Aorta (tissue), 5 donors: ENCODE results near the gene KRT25. TPM values are rescaled to one million over a fixed set of nuclear protein-coding genes. Genes with fewer than 3 reads are reported as not detected.
A peak's percentile ranks its signal among the peaks of the same experiment; 100 is the strongest.

Experiments
- ATAC-seq: fragments of 200-7000 bp; cut with Tn5 transposase; one replicate; pipeline ENCODE4 v1.9.1; 2022; ENCODE audit warnings: moderate library complexity; ENCODE audit not compliant: low FRiP score
- DNase-seq, 2 donors: peaks; one replicate each; pipeline ENCODE4 v3.0.0-alpha.2; 2020
- H3K27ac ChIP-seq, 2 donors: one replicate each; pipeline ENCODE4 v1.5.1; 2013; ENCODE audit warnings: low read length in 2 of 2, mild to moderate bottlenecking in 2 of 2, moderate library complexity in 2 of 2, control low read depth in 1 of 2, inconsistent platforms in 1 of 2, low read depth in 1 of 2
- H3K27me3 ChIP-seq, 2 donors: one replicate each; pipeline ENCODE4 v1.6.1; 2013; ENCODE audit warnings: control low read depth in 1 of 2, low read length in 1 of 2, mild to moderate bottlenecking in 1 of 2, moderate library complexity in 1 of 2; ENCODE audit not compliant: insufficient read depth in 2 of 2, control insufficient read depth in 1 of 2
- H3K36me3 ChIP-seq, 2 donors: one replicate each; pipeline ENCODE4 v1.6.1; 2013; ENCODE audit warnings: control low read depth in 1 of 2, low read length in 1 of 2, mild to moderate bottlenecking in 1 of 2; ENCODE audit not compliant: insufficient read depth in 2 of 2, control insufficient read depth in 1 of 2
- H3K4me1 ChIP-seq, 2 donors: one replicate each; pipeline ENCODE4 v1.6.1; 2013; ENCODE audit warnings: low read length in 2 of 2, control low read depth in 1 of 2, mild to moderate bottlenecking in 1 of 2, moderate library complexity in 1 of 2; ENCODE audit not compliant: insufficient read depth in 2 of 2, control insufficient read depth in 1 of 2
- H3K4me3 ChIP-seq, 2 donors: one replicate each; pipeline ENCODE4 v1.5.1; 2013; ENCODE audit warnings: low read length in 2 of 2, control low read depth in 1 of 2, mild to moderate bottlenecking in 1 of 2
- H3K9me3 ChIP-seq: one replicate; pipeline ENCODE4 v1.6.1; 2013; ENCODE audit warnings: mild to moderate bottlenecking, low read length; ENCODE audit not compliant: control insufficient read depth
- WGBS, 2 donors: extraction: QIAGEN DNeasy Blood & Tissue Kit; methylation state at CpG; one replicate each; pipeline ENCODE4 v1.1.7; 2013; 5-methylcytosine and 5-hydroxymethylcytosine counted together
- intact Hi-C, 2 donors: fragments of 100-400 bp; cut with DNase I; formaldehyde crosslinking; loops; one replicate each; pipeline versions ENCODE4 v1.14.2 to v1.15.0; 2022
- long read RNA-seq, 2 donors: library from polyadenylated mRNA; unstranded; transcript quantifications; one replicate each; pipeline ENCODE4 v2.0.0, GENCODE V29; 2020 to 2021
- polyA plus RNA-seq, 2 donors: library from polyadenylated mRNA; stranded (reverse); fragments of 200-250 nt; gene quantifications; one replicate each; pipeline ENCODE4 v1.2.3, GENCODE V29; 2013
- total RNA-seq, 2 donors: library from RNA; stranded (reverse); fragmentation: NEBNext Ultra II Directional; extraction: Animal tissue kit (Norgen Biotek cat#: 25700); gene quantifications; one replicate each; pipeline ENCODE4 v1.2.1, GENCODE V29; 2021
- donor health status: healthy with polysubstance abuse.
- donor health status: Bipolar disorder and iron deficiency.
- donor health status: DM: no; HTN: no; CAD: no.
- donor health status: DM: no; HTN: no; CAD: no.
- donor health status: DM: yes; HTN: yes; CAD: no.

KRT25 gene, protein sequence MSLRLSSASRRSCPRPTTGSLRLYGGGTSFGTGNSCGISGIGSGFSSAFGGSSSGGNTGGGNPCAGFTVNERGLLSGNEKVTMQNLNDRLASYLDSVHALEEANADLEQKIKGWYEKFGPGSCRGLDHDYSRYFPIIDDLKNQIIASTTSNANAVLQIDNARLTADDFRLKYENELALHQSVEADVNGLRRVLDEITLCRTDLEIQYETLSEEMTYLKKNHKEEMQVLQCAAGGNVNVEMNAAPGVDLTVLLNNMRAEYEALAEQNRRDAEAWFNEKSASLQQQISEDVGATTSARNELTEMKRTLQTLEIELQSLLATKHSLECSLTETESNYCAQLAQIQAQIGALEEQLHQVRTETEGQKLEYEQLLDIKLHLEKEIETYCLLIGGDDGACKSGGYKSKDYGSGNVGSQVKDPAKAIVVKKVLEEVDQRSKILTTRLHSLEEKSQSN
- not detected for total RNA-seq
- polyA plus RNA-seq: not detected
- long read RNA-seq, donor 1: 0 reads
- long read RNA-seq, donor 2: 0 reads

DNA sequence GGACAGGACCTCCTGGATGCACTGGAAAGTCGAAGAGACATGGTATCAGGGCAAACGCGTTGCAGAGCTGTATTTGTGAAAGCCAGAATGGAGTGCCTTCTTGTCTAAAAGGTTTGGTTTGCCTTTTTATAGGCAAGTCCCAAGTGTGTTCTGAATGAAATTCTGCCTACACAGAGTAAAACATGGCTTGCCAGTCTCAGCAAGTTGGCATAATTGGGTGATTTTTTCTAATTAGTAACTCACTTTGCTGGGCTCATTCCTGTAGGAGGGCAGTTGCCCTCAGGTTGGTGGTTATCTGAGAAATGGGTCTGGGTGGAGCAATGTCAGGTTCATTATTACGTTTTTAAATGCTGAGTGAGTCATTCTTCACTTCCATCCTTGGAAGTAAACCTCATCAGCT lies at the start of gene KRT25:
Gene KRT25, minus strand, starts transcription at position 101 of the 400 bp plus-strand sequence. Its CDS starts 60 bp downstream, at position 41.
- DNase-seq: no peak
- no peak within 1 kb of the TSS for H3K4me3 ChIP-seq
- no peaks in the 10 kb centered on the region for H3K36me3 ChIP-seq
- no peak within 1 kb of the TSS for H3K27ac ChIP-seq
- H3K27me3 ChIP-seq: no peaks in the 10 kb centered on the region
- WGBS, 2 donors: 72 to 74% methylated on average over 4 of the region's 4 CpGs
- intact Hi-C loops: no loop called here
- no peak for ATAC-seq
- no peaks in the 10 kb centered on the region for H3K4me1 ChIP-seq
- H3K9me3 ChIP-seq: no peaks in the 10 kb centered on the region

DNA sequence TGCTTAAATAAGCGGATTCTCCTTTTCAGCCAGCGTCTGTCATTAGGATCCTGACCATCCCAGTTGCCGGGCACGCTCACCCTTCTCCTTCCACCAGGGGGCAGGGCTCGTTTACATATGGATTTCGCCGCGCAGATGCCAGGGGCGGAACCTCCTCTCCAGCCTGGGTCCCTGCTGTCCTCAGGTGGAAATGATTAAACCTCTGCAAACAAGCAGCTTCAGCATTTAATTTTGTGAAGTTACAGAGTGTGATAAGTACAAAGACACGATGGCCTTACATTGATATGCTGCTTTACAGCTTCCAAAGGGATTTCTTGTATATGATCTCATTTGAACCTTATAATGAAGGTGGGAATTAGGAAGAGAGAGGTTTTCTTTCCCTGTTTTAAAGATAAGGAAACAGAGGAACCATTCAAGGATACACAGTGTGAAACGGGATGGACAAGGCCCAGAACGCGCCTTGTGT lies 48.5 kb upstream of the KRT25 start:
- no peak overlapping the region for H3K4me3 ChIP-seq
- no peak overlapping the region for H3K27ac ChIP-seq
- ATAC-seq (peak; percentile 74), DNase-seq (peak; percentile 75 to 90)
- no peaks in the 10 kb centered on the region for H3K27me3 ChIP-seq
- WGBS, 2 donors: 14 to 15% methylated on average over 13 of the region's 13 CpGs
- H3K9me3 ChIP-seq: peaks cover 2% of the 10 kb centered on the region
- intact Hi-C loops: loop anchor here (2.0 to 10.0 kb wide), 4 partner anchors 519 to 863 kb away; no protein-coding TSS in a partner anchor
- H3K4me1 ChIP-seq: no peaks in the 10 kb centered on the region
- H3K36me3 ChIP-seq: no peaks in the 10 kb centered on the region

DNA sequence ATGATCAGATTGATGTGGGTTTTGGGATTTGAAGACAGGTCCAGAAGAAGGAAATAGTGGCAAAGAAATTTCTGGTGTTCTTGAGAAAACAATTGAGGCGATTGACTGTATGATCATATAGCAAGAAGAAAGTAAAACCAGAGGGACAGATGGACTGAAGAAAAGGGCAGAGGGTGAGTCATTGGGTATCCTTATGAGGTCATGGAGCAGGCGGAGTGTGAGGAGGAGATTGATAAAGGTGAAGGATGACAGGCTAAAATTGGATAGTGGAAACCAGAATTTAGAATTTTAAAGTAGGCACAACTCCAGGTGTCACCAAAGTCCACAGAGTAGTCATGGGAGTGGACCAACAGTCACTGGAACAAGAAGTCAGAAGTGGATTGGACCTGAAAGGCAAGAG lies 46.0 kb upstream of the KRT25 start:
- Histone ChIP-seq H3K4me3 (no peak overlapping the region), H3K27ac (no peak overlapping the region), H3K27me3 (no peaks in the 10 kb centered on the region), H3K4me1 (no peaks in the 10 kb centered on the region), H3K36me3 (no peaks in the 10 kb centered on the region), H3K9me3 (peaks cover 2% of the 10 kb centered on the region)
- ATAC-seq: no peak
- DNase-seq: no peak
- intact Hi-C loops: loop anchor here (5.0 to 10.0 kb wide), 3 partner anchors 521 to 746 kb away; no protein-coding TSS in a partner anchor
- WGBS, 2 donors: 61 to 64% methylated on average over 2 of the region's 2 CpGs

DNA sequence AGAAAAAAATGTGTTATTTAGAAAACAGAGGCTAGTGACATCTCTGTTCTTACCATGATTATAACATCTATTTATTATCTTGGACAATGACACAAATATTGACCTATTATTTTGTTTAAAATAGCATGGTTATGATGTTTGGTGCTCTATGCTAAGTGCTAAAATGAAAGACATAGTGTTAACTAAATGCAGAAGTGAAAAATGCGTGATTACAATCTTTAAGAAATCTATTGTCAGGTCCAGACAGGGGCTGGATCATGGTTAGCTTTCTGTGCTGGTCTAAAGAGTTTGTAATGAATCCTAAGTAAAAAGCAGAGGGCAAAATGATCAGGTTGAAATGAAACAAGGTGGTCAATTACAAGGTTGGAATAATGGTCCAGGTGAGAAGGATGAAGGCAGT lies 45.2 kb upstream of the KRT25 start:
- Histone ChIP-seq H3K4me3 (no peak overlapping the region), H3K27me3 (no peaks in the 10 kb centered on the region), H3K9me3 (peaks cover 1% of the 10 kb centered on the region), H3K4me1 (no peaks in the 10 kb centered on the region), H3K27ac (no peak overlapping the region), H3K36me3 (no peaks in the 10 kb centered on the region)
- DNase-seq (no peak), ATAC-seq (no peak)
- intact Hi-C loops: loop anchor here (5.0 to 10.0 kb wide), 3 partner anchors 522 to 747 kb away; no protein-coding TSS in a partner anchor
- 76 to 80% methylated on average over 1 of the region's 1 CpG for WGBS, 2 donors

DNA sequence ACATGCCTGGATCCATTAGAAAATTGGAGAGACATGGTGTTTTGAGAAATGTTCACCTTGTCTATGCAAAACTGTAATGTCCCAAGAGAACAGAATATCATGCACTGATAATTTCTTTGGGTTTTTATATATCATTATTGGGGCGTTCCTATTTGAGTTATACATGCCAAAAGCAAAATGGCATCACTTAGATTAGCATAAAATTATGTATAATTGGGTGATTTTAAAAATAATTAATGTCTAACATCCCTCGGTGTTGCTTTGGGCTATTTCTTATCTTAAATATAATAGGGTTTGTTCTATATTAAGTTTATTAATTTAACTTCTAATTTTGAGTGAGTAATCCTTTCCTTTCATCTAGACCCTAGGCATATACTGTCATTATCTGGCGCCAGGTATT lies 44.7 kb upstream of the KRT25 start, which contains the start of gene KRT28:
Gene KRT28, minus strand, starts transcription at position 101 of the 400 bp plus-strand sequence. Its CDS starts 66 bp downstream, at position 35.
- Histone ChIP-seq H3K4me1 (no peaks in the 10 kb centered on the region), H3K27ac (no peak within 1 kb of the TSS), H3K36me3 (no peaks in the 10 kb centered on the region), H3K9me3 (no peaks in the 10 kb centered on the region), H3K4me3 (no peak within 1 kb of the TSS), H3K27me3 (no peaks in the 10 kb centered on the region)
- ATAC-seq (no peak), DNase-seq (no peak)
- WGBS, 2 donors: 69 to 71% methylated on average over 3 of the region's 3 CpGs
- intact Hi-C loops: loop anchor here (5.0 to 10.0 kb wide), 3 partner anchors 522 to 747 kb away; no protein-coding TSS in a partner anchor

DNA sequence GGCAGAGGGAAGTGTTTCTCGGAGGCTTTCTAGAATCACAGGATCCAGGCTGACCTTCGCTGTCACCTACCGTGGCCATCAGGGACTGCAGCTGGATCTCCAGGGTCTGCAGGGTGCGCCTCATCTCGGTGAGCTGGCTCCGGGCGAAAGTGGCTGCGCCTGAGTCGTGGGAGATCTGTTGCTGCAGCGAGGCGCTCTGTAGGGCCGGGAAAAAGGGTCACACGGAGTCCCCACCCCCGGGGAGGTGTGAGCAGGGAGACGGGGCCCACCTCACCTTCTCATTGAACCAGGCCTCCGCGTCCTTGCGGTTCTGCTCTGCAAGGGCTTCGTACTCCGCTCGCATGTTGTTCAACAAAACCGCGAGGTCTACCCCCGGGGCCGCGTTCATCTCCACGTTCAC lies 41.7 kb upstream of the KRT25 start:
- Histone ChIP-seq H3K4me3 (no peak overlapping the region), H3K4me1 (no peaks in the 10 kb centered on the region), H3K27me3 (no peaks in the 10 kb centered on the region), H3K27ac (no peak overlapping the region), H3K36me3 (no peaks in the 10 kb centered on the region), H3K9me3 (no peaks in the 10 kb centered on the region)
- DNase-seq: no peak
- WGBS, 2 donors: 71 to 72% methylated on average over 27 of the region's 27 CpGs
- ATAC-seq: no peak
- intact Hi-C loops: no loop called here

DNA sequence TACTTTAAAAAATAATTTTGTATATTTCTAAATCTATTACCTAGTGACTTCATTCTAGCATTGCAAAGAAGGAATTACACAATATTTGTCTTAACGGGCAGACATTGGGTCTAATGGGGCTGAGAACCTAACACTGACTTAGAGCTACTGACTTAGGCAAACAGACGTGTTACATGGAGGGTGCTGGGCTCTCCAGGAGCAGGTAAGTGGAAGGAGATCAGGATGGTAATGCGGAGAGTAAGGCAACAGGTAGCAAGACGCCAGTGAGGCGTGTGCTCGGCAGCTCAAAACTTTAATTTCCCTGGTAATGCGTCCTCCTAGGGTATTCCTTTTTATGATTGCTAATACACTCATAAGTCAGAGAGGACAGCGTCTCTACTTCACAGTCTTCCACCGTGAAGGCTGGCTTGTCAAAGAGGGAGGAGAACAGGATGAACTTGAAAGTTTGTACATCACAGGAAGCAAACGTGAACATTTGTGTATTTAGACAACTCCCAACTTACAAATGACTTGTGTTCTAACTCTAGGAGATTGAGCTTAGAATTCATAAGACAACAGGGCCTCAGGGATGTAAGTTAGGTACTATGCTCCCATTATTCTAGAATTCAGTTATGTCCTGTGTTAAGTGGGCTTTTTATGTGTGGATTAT lies 40.0 kb upstream of the KRT25 start:
- DNase-seq (no peak), ATAC-seq (no peak)
- H3K27ac ChIP-seq: no peak overlapping the region
- no peak overlapping the region for H3K4me3 ChIP-seq
- intact Hi-C loops: no loop called here
- no peaks in the 10 kb centered on the region for H3K9me3 ChIP-seq
- WGBS, 2 donors: 78 to 81% methylated on average over 10 of the region's 10 CpGs
- H3K36me3 ChIP-seq: no peaks in the 10 kb centered on the region
- H3K27me3 ChIP-seq: no peaks in the 10 kb centered on the region
- H3K4me1 ChIP-seq: peaks cover 0 to 2% of the 10 kb centered on the region in 2 donors

DNA sequence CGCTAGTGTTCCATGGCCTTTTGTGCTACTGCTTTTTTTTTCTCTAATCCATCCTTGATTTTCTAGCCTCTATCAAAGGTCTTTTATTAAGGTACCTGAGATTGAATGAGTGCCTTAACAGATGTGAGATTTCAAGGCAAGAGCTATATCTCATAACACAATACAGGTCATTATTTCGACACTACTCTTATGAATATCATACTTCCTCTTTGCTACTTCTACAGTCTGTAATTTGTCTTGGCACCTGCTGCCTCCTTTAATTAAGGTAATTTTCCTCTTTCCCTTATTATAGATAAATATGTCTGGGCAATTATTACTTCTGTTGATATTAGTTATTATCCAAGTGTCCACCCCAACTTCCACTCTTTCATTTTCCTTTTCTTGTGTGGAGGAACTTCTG lies 39.3 kb upstream of the KRT25 start:
- DNase-seq (no peak), ATAC-seq (no peak)
- no peak overlapping the region for H3K4me3 ChIP-seq
- intact Hi-C loops: no loop called here
- H3K4me1 ChIP-seq: peaks cover 0 to 2% of the 10 kb centered on the region in 2 donors
- no peaks in the 10 kb centered on the region for H3K27me3 ChIP-seq
- H3K27ac ChIP-seq: no peak overlapping the region
- H3K9me3 ChIP-seq: peaks cover under 1% of the 10 kb centered on the region
- 86 to 93% methylated on average over 2 of the region's 2 CpGs for WGBS, 2 donors
- no peaks in the 10 kb centered on the region for H3K36me3 ChIP-seq
